ENCODE measurements around the gene SGF29. TPM values are rescaled to one million over a fixed set of nuclear protein-coding genes. Genes with fewer than 3 reads are reported as not detected.
"Not testable (repeated sequence)": the region's sequence is repeated elsewhere in the genome, so short reads cannot be mapped to it uniquely, and the experiment has no call there.

The SGF29 gene
- total RNA-seq, 1 donor from 2014 or later: 40.6 TPM

DNA sequence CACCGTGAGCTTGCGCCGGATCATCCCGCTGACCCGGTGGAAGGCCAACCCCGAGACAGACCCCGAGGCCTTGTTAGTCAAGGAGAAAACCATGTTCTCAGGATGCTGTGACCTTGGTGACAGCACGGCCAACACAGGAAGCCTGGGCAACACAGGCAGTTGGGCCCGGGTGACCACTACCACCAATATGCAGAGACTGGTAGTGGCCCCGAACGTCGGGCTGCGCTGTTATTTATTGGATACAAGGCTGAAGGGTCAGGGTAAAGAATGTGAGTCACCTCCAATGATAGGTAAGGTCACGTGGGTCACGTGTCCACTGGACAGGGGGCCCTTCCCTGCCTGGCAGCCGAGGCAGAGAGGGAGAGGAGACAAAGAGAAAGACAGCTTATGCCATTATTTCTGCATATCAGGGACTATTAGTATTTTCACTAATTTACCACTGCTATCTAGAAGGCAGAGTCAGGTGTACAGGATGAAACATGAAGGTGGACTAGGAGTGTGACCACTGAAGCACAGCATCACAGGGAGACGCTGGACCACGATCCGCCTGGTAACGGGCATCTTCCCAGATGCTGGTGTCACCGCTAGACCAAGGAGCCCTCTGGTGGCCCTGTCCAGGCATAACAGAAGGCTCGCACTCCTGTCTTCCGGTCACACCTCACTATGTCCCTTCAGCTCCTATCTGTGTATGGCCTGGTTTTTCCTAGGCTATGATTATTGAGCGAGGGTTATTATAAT is 61.9 kb downstream of the SGF29 start:
- H3K27me3 ChIP-seq (ENCODE audit: low read depth); H3K36me3 ChIP-seq; H3K27ac ChIP-seq; H3K4me3 ChIP-seq; H3K4me1 ChIP-seq; H3K9me3 ChIP-seq; intact Hi-C loops (cut with DNase I): not testable (repeated sequence)
- ATAC-seq (peak in 1 of 2 donors; percentile 31), DNase-seq (peak; percentile 76)
- peak; percentile 77 for TF ChIP-seq CTCF (IDR thresholded peaks at IDR 0.05)

DNA sequence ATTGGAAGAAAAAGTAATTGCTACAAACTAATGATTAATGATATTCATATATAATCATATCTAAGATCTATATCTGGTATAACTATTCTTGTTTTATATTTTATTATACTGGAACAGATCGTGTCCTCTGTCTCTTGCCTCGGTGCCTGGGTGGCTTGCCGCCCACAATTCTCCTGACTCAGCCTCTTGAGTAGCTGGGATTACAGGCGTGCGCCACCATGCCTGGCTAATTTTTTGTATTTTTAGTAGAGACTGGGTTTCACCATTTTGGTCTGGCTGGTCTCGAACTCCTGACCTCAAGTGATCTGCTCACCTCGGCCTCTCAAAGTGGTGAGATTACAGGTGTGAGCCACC is 62.5 kb downstream of the SGF29 start:
- H3K27me3 ChIP-seq (ENCODE audit: low read depth); H3K9me3 ChIP-seq; DNase-seq; ATAC-seq; H3K4me3 ChIP-seq; H3K4me1 ChIP-seq; intact Hi-C loops (cut with DNase I); H3K36me3 ChIP-seq; H3K27ac ChIP-seq: not testable (repeated sequence)

DNA sequence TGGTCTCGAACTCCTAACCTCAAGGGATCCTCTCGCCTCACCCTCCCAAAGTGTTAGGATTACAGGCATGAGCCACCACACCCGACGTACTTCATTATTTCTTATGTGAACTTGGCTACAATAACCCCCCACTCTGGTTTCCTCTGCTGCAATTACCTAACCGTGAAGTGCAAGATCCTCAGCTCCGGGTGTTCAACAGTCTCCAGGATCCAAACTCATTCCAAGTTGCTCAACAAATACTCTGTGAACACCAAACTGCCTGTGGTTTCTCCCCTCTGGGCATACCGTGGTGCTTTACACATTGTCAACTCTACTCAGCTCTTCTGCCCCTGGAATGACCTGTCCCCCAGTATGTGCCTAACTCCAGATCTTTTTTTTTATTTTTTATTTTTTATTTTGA is 62.9 kb downstream of the SGF29 start:
- no peaks in the 10 kb centered on the region for H3K4me1 ChIP-seq
- H3K27ac ChIP-seq: no peak overlapping the region
- H3K4me3 ChIP-seq: no peak overlapping the region
- no peak for DNase-seq
- H3K27me3 ChIP-seq (ENCODE audit: low read depth): no peaks in the 10 kb centered on the region
- no peak for ATAC-seq
- no peak for TF ChIP-seq CTCF (IDR thresholded peaks at IDR 0.05)
- no peaks in the 10 kb centered on the region for H3K9me3 ChIP-seq
- peaks cover 5% of the 10 kb centered on the region for H3K36me3 ChIP-seq
- intact Hi-C loops (cut with DNase I): no loop called here

DNA sequence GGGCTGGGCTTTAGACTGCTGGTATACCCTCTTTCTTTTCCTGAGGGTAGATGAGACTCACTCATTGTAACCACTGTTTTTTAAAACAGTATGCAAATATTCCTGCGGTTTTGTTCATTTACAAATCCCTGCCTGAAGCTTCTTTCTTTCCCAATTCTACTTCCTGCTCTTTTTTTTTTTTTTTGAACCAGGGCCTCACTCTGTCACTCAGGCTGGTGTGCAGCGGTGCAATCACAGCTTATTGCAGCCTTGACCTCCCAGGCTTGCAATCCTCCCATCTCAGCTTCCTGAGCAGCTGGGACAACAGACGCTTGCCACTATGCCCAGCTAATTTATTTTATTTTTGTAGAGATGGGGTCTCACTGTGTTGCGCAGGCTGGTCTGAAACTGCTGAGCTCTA is 64.2 kb downstream of the SGF29 start:
- no peaks in the 10 kb centered on the region for H3K9me3 ChIP-seq
- H3K36me3 ChIP-seq: peaks cover 5% of the 10 kb centered on the region
- intact Hi-C loops (cut with DNase I): no loop called here
- H3K4me1 ChIP-seq: peaks cover 6% of the 10 kb centered on the region
- ATAC-seq (no peak), DNase-seq (no peak)
- TF ChIP-seq CTCF (IDR thresholded peaks at IDR 0.05): no peak
- H3K27ac ChIP-seq: no peak overlapping the region
- no peaks in the 10 kb centered on the region for H3K27me3 ChIP-seq (ENCODE audit: low read depth)
- no peak overlapping the region for H3K4me3 ChIP-seq

DNA sequence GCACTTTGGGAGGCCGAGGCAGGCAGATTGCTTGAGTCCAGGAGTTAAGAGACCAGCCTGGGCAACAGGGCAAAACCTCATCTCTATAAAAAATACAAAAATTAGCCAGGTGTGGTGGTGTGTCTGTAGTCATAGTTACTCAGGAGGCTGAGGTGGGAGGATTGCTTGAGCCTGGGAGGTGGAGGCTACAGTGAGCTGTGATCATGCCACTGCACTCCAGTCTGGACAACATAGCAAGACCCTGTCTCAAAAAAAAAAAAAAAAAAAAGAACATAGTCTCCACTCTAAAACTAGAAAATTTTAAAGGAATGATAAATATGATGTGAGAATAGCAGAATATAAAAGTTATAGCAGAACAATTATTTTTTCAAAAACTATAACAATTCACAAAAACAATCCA is 66.6 kb downstream of the SGF29 start:
- H3K4me3 ChIP-seq; H3K27ac ChIP-seq; ATAC-seq; DNase-seq; H3K27me3 ChIP-seq (ENCODE audit: low read depth); intact Hi-C loops (cut with DNase I); H3K36me3 ChIP-seq; H3K9me3 ChIP-seq: not testable (repeated sequence)
- H3K4me1 ChIP-seq: peaks cover 10% of the 10 kb centered on the region

- H3K9me3 ChIP-seq: no peaks in the 10 kb centered on the region
- TF ChIP-seq CTCF (IDR thresholded peaks at IDR 0.05): no peak
- intact Hi-C loops (cut with DNase I): no loop called here
- H3K4me3 ChIP-seq: no peak overlapping the region
- no peak for DNase-seq
- ATAC-seq: no peak
- H3K27me3 ChIP-seq (ENCODE audit: low read depth): no peaks in the 10 kb centered on the region
- no peak overlapping the region for H3K27ac ChIP-seq
- H3K4me1 ChIP-seq: peaks cover 10% of the 10 kb centered on the region
- peaks cover 5% of the 10 kb centered on the region for H3K36me3 ChIP-seq
Measured at GRCh38 chr16:28621481-28622155, 67.9 kb downstream of the SGF29 start.

DNA sequence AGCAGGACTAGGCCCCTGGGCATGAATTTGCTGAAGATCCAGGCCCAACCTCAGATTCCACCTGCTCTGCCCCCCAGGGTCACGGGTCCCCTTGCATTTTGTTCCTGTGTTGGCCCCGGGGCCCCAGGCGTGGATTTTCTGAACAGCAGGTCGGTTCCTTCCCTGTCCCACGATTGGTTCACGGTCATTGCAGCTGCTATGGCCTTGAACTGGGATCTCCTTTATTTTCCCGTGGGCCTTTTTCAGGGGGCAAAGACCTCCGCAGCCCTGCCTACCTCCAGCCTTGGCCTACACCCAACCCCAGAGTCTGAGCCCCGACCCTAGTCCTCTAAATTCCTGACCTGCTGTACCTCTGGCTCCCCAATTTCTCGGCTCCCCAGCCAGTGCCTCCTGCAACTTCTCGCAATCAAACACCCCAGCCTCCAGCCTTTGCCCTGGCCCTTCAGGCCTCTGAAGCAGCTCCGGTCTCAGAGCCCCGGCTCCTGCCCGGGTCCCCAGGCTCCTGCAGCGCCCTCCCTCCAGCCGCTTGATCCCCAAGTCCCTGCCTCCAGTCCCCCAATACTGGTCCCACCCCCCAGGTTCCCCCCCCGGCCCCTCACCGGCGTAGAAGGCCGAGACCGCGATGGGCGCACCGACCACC is 68.9 kb downstream of the SGF29 start:
- intact Hi-C loops (cut with DNase I); H3K36me3 ChIP-seq; H3K9me3 ChIP-seq; DNase-seq; H3K27me3 ChIP-seq (ENCODE audit: low read depth): not testable (repeated sequence)
- peak overlapping the region; percentile 67 for H3K27ac ChIP-seq
- peaks cover 10% of the 10 kb centered on the region for H3K4me1 ChIP-seq
- peak; percentile 53 to 56 for ATAC-seq
- H3K4me3 ChIP-seq: peak overlapping the region; percentile 62
